CD4-positive, alpha-beta T cell treated with Interleukin-6 for 4 hours (primary cell): ENCODE measurements around the gene OR2T11.
"Not testable (repeated sequence)": the region's sequence is repeated elsewhere in the genome, so short reads cannot be mapped to it uniquely, and the experiment has no call there.

Source experiments
- DNase-seq: peaks from one replicate; pipeline ENCODE4 v3.0.0-alpha.2; 2020; ENCODE audit warnings: mixed read lengths

OR2T11 gene

GRCh38 chr1:248618119-248618518, 16.8 kb downstream of the OR2T11 start:
- DNase-seq: no peak

GRCh38 chr1:248613742-248614141, 21.1 kb downstream of the OR2T11 start:
- no peak for DNase-seq

- no peak for DNase-seq
These were observed 22.9 kb downstream of the OR2T11 start for GRCh38 chr1:248611883-248612414.

- no peak for DNase-seq
These were observed 24.6 kb downstream of the OR2T11 start for GRCh38 chr1:248610301-248610700.

- DNase-seq: no peak
These were observed 35.5 kb downstream of the OR2T11 start for GRCh38 chr1:248599396-248599795.

- no peak for DNase-seq
These were observed 37.3 kb downstream of the OR2T11 start, which contains the start of gene OR2T10 for GRCh38 chr1:248597589-248597988. Gene OR2T10, minus strand, starts transcription at chr1:248597700. Its CDS starts 3,932 bp downstream, at chr1:248593768.

GRCh38 chr1:248596615-248597014, 38.3 kb downstream of the OR2T11 start:
- DNase-seq: no peak

GRCh38 chr1:248593226-248593625, 41.7 kb downstream of the OR2T11 start:
- no peak for DNase-seq

GRCh38 chr1:248592655-248593054, 42.2 kb downstream of the OR2T11 start:
- no peak for DNase-seq

- DNase-seq: no peak
These were observed 44.8 kb downstream of the OR2T11 start for GRCh38 chr1:248590055-248590454.

GRCh38 chr1:248589334-248589733, 45.6 kb downstream of the OR2T11 start:
- DNase-seq: no peak

- no peak for DNase-seq
These were observed 49.6 kb downstream of the OR2T11 start for GRCh38 chr1:248585266-248585665.

- DNase-seq: no peak
These were observed 58.5 kb downstream of the OR2T11 start for GRCh38 chr1:248576260-248576980.

GRCh38 chr1:248574657-248575056, 60.2 kb downstream of the OR2T11 start, which contains the start of gene OR2T34:
Gene OR2T34, minus strand, starts transcription at chr1:248574757. Its CDS starts 0 bp downstream, at chr1:248574757.
- not testable (repeated sequence) for DNase-seq

- DNase-seq: not testable (repeated sequence)
These were observed 61.0 kb downstream of the OR2T11 start for GRCh38 chr1:248573856-248574255.
